ENCODE data around the gene SPAG4.

The SPAG4 gene

GRCh38 chr20:35615667-35616464 lies at the start of gene SPAG4:
Gene SPAG4 (plus strand): TSS chr20:35615829. CDS start chr20:35616004, 175 bp downstream.
- peak; percentile 100 for DNase-seq

GRCh38 chr20:35568645-35569044 lies 47.0 kb upstream of the SPAG4 start:
- DNase-seq = peak in 1 of 2 experiments; percentile 8

- no peak for DNase-seq
Observed at GRCh38 chr20:35571555-35571954, 44.1 kb upstream of the SPAG4 start.

GRCh38 chr20:35572838-35573237 lies 42.8 kb upstream of the SPAG4 start:
- DNase-seq = no peak

- no peak for DNase-seq
Observed at GRCh38 chr20:35575958-35576357, 39.7 kb upstream of the SPAG4 start.

GRCh38 chr20:35576816-35577215 lies 38.8 kb upstream of the SPAG4 start:
- no peak for DNase-seq

GRCh38 chr20:35578469-35578868 lies 37.2 kb upstream of the SPAG4 start:
- DNase-seq = no peak

- no peak for DNase-seq
Observed at GRCh38 chr20:35579196-35579595, 36.4 kb upstream of the SPAG4 start.

GRCh38 chr20:35582131-35582530 lies 33.5 kb upstream of the SPAG4 start:
- no peak for DNase-seq

GRCh38 chr20:35582741-35583404 lies 32.8 kb upstream of the SPAG4 start:
- no peak for DNase-seq

GRCh38 chr20:35583636-35584560 lies 31.7 kb upstream of the SPAG4 start:
- DNase-seq = no peak

- no peak for DNase-seq
Observed at GRCh38 chr20:35586751-35587425, 28.7 kb upstream of the SPAG4 start.

- no peak for DNase-seq
Observed at GRCh38 chr20:35587436-35587835, 28.2 kb upstream of the SPAG4 start.

- DNase-seq = no peak
Observed at GRCh38 chr20:35588397-35588796, 27.2 kb upstream of the SPAG4 start.

GRCh38 chr20:35592339-35592974 lies 23.2 kb upstream of the SPAG4 start:
- DNase-seq = no peak

- DNase-seq = no peak
Observed at GRCh38 chr20:35595456-35595855, 20.2 kb upstream of the SPAG4 start.

- DNase-seq = no peak
Observed at GRCh38 chr20:35595901-35596300, 19.7 kb upstream of the SPAG4 start.

- DNase-seq = no peak
Observed at GRCh38 chr20:35597186-35597585, 18.4 kb upstream of the SPAG4 start.

- no peak for DNase-seq
Observed at GRCh38 chr20:35598476-35598875, 17.2 kb upstream of the SPAG4 start.

- no peak for DNase-seq
Observed at GRCh38 chr20:35598899-35599775, 16.5 kb upstream of the SPAG4 start.

GRCh38 chr20:35599776-35600120 lies 15.9 kb upstream of the SPAG4 start:
- DNase-seq = no peak
